KMS-11 (cell line): ENCODE measurements around the gene SUGCT.
A peak's percentile ranks its signal among the peaks of the same experiment; 100 is the strongest.

ENCODE experiments used
- H2AFZ ChIP-seq: fragments of 200-600 bp; sonication (generic); 2 replicates; pipeline ENCODE4 v1.6.1; 2016; ENCODE audit warnings: antibody characterized with exemption, mixed run types, low read depth
- H3K27ac ChIP-seq: fragments of 200-600 bp; sonication (generic); 2 replicates; pipeline ENCODE4 v1.6.1; 2016; ENCODE audit warnings: mild to moderate bottlenecking, mixed run types
- H3K27me3 ChIP-seq: fragments of 200-600 bp; sonication (generic); 2 replicates; pipeline ENCODE4 v1.6.1; 2017; ENCODE audit warnings: mild to moderate bottlenecking, low read depth, mixed run types, moderate library complexity; ENCODE audit not compliant: insufficient read depth
- H3K36me3 ChIP-seq: fragments of 200-600 bp; sonication (generic); 2 replicates; pipeline ENCODE4 v1.6.1; 2017; ENCODE audit warnings: mild to moderate bottlenecking, mixed run types; ENCODE audit not compliant: insufficient read depth
- H3K4me1 ChIP-seq: fragments of 200-600 bp; sonication (generic); 2 replicates; pipeline ENCODE4 v1.6.1; 2016; ENCODE audit warnings: mild to moderate bottlenecking, low read depth, mixed run types; ENCODE audit not compliant: poor library complexity, severe bottlenecking
- H3K4me2 ChIP-seq: fragments of 200-600 bp; sonication (generic); 2 replicates; pipeline ENCODE4 v1.7.0; 2016; ENCODE audit warnings: mild to moderate bottlenecking, mixed run types
- H3K4me3 ChIP-seq: fragments of 200-600 bp; sonication (generic); IDR thresholded peaks from 2 replicates; pipeline ENCODE4 v1.6.1; 2017; ENCODE audit warnings: low read depth, low read length, mixed read lengths; ENCODE audit not compliant: insufficient read depth
- H3K79me2 ChIP-seq: fragments of 200-600 bp; sonication (generic); 2 replicates; pipeline ENCODE4 v1.6.1; 2016; ENCODE audit warnings: low read depth, mixed run types; ENCODE audit not compliant: insufficient read depth
- H3K9ac ChIP-seq: fragments of 200-600 bp; sonication (generic); 2 replicates; pipeline ENCODE4 v1.6.1; 2016; ENCODE audit warnings: mild to moderate bottlenecking, mixed run types
- H4K20me1 ChIP-seq: fragments of 200-600 bp; sonication (generic); 2 replicates; pipeline ENCODE4 v1.6.1; 2016; ENCODE audit warnings: mild to moderate bottlenecking, mixed run types; ENCODE audit not compliant: insufficient read depth
- CTCF ChIP-seq: fragments of 200-600 bp; sonication (generic); conservative IDR thresholded peaks from 2 replicates; pipeline ENCODE4 v1.6.1; 2017; ENCODE audit warnings: low read depth, mild to moderate bottlenecking, antibody characterized with exemption, low read length, moderate library complexity, mixed read lengths

The SUGCT gene

GRCh38 chr7:40230101-40230500 lies 95.3 kb downstream of the SUGCT start:
- Histone ChIP-seq H3K4me1 (peaks cover 28% of the 10 kb centered on the region), H4K20me1 (no peaks in the 10 kb centered on the region), H3K27ac (no peak overlapping the region), H3K4me2 (no peak overlapping the region), H3K36me3 (no peaks in the 10 kb centered on the region), H3K9ac (no peak overlapping the region), H2AFZ (no peak overlapping the region), H3K4me3 (no peak overlapping the region), H3K79me2 (no peaks in the 10 kb centered on the region), H3K27me3 (no peaks in the 10 kb centered on the region)
- no peak for TF ChIP-seq CTCF

- H2AFZ ChIP-seq = peak overlapping the region; percentile 33; the same call in 1 of the 2 replicates
- H3K79me2 ChIP-seq = no peaks in the 10 kb centered on the region
- no peak overlapping the region for H3K9ac ChIP-seq
- H4K20me1 ChIP-seq = no peaks in the 10 kb centered on the region
- no peak overlapping the region for H3K4me2 ChIP-seq
- no peak overlapping the region for H3K4me3 ChIP-seq
- H3K27me3 ChIP-seq = no peaks in the 10 kb centered on the region
- H3K36me3 ChIP-seq = no peaks in the 10 kb centered on the region
- H3K27ac ChIP-seq = no peak overlapping the region
- TF ChIP-seq CTCF = no peak
- H3K4me1 ChIP-seq = peaks cover 29% of the 10 kb centered on the region
Observed at GRCh38 chr7:40231796-40232195, 97.0 kb downstream of the SUGCT start.

- peak; percentile 63; the same call in 1 of the 2 replicates for TF ChIP-seq CTCF
- Histone ChIP-seq H4K20me1 (no peaks in the 10 kb centered on the region), H3K4me3 (no peak overlapping the region), H3K79me2 (no peaks in the 10 kb centered on the region), H3K36me3 (no peaks in the 10 kb centered on the region), H3K9ac (no peak overlapping the region), H2AFZ (peak overlapping the region; percentile 33; the same call in 1 of the 2 replicates), H3K27ac (no peak overlapping the region), H3K4me2 (no peak overlapping the region), H3K4me1 (peaks cover 29% of the 10 kb centered on the region), H3K27me3 (no peaks in the 10 kb centered on the region)
Observed at GRCh38 chr7:40232242-40232893, 97.6 kb downstream of the SUGCT start.

- Histone ChIP-seq H2AFZ (peak overlapping the region; percentile 51), H3K4me1 (peaks cover 29% of the 10 kb centered on the region), H3K27ac (peak overlapping the region; percentile 46), H3K79me2 (no peaks in the 10 kb centered on the region), H3K36me3 (no peaks in the 10 kb centered on the region), H4K20me1 (no peaks in the 10 kb centered on the region), H3K4me3 (no peak overlapping the region), H3K4me2 (peak overlapping the region; percentile 61), H3K9ac (no peak overlapping the region), H3K27me3 (no peaks in the 10 kb centered on the region)
- TF ChIP-seq CTCF = no peak
Observed at GRCh38 chr7:40234046-40234445, 99.2 kb downstream of the SUGCT start.
